GM21723 (cell line): ENCODE data around the gene XK.
"Not testable (repeated sequence)": the region's sequence is repeated elsewhere in the genome, so short reads cannot be mapped to it uniquely, and the experiment has no call there.

Experiments used
- ATAC-seq: cut with Tn5 transposase; IDR thresholded peaks from one replicate; pipeline ENCODE4 v1.9.1; 2021; ENCODE audit warnings: mild to moderate bottlenecking, moderate library complexity; ENCODE audit not compliant: unreplicated experiment

Gene XK

DNA sequence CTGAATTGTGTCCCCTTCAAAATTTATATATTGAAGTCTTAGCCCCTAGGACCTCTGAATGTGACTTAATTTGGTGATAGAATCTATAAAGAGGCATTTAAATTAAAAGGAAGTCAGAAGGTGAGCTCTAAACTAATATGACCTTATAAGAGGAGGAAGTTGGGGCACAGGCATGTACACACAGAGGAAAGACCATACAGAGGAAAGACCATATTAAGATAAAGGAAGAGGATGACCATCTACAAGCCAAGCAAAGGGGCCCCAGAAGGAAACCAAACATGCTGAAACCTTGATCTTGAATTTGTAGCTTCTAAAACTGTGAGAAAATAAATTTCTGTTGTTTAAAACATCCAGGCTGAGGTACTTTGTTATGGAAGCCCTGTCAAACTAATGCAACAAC, 67.3 kb downstream of the XK start:
- ATAC-seq, result no peak

DNA sequence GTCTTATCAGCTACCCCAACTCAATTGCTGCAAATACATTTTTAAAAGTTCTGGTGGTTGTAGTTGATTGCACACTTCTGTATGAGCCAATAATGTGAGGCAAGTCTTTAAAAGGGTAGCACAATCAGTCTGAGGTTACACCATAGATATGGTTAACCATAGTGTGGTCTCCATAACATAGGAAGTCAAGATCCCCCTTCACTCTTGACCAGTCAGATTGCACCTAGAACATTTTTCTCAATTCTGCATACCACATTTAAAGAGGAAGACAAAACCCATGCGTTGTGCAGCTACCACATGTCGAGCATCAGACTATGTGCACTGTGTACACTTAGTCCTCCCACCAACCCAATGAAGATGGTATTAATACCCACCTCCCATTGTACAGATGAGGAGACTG, 67.8 kb downstream of the XK start:
- ATAC-seq, result no peak

DNA sequence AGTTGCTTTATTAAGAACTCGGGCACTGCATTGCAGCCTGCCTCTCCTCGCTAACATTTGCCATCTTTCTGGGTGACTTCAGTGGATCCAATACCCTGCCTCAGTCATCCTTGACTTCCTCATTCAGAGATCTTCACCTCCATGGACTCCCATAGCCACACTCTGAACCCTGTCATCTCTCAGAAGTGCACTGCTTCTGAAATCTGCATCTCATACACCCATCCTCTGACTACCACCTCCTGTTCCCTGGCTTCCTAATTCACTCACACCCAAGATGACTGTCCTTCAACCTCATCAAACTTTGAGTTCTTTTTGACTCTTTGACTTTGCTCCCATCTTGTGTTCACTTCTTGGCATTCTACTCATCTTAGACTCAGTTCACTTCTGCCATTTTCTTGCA, 68.9 kb downstream of the XK start:
- peak; percentile 12 for ATAC-seq

DNA sequence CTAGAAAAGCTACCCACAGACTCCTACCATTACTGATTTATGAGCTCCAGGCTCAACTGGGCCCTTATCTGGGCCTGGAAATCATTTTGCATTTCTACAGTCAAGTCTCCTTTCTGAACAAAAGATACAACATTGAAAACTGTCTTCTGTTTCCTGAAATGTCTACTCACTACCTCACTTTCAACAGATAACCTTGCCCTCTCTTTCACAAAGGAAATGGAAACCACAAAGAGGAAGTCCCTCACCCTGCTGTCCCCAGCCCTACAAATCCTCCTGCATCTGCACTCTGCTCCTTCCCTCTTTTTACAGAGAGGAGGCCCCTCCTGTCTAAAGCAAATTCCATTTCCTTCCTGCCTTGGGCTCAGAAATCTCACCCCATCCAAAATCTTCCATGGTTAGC, 69.4 kb downstream of the XK start:
- ATAC-seq, result peak; percentile 92

- no peak for ATAC-seq
Measured at GRCh38 chrX:37757082-37757481, 71.5 kb downstream of the XK start.

DNA sequence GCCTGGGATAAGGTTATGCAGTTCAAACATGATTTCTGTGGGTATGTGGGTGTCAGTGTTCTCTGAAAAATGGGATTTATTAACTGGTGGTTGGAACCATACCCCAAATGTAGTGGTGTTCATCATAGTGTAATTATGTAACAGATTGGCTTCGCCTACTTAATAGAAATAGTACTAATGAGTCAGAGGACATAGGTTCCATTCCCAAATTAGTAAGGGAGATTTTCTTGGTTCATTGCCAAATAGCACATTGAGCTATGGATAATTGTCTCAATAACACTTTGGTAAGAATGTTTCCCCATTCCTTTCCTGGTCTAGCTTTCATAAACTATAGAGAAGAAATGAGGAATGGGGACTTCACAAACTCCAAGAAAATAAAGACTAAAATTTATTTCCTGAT, 73.8 kb downstream of the XK start:
- ATAC-seq, result no peak

DNA sequence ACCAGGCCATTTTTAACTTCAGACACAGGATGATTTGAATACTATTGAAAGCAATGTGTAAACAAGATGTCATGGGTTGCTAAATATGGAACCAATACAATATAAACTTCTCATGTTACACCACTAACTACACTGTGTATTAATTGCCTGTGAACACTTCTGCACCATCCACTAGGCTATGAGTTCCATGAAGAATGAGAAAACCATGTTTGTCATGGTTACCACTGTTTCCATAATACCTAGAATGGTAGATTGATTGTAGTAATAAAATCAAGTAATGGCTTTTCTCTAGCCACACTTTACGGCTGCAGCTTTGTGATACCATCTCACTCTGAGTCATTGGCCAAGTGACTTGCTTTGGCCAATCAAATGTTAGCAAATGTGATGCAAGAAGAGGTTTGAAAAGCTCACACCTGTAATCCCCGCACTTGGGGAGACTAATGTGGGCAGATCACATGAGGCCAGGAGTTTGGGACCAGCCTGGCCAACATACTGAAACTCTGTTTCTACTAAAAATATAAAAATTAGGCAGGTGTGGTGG, 74.4 kb downstream of the XK start:
- ATAC-seq, result no peak

GRCh38 chrX:37763400-37763799, 77.8 kb downstream of the XK start:
- no peak for ATAC-seq

- ATAC-seq, result no peak
Measured at GRCh38 chrX:37765507-37765906, 79.9 kb downstream of the XK start.

DNA sequence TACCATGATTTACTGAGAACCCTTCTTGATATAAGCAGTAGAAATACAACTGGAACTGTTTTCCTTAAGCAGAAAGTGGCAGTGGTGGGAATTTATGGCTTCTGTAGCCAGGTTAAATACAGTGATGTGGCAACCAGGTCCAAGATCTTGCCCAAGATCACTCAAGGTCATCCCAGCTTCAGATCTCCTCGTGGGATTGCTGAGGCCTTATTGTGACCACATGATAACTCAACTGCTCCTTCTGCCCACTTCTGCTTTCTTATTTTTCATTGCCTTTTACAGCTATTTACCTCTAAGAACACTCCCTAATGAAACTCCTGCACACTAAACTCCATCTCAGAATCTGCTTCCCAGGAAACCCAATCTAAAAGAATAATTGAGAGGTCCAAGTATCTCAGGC, 81.8 kb downstream of the XK start:
- no peak for ATAC-seq

- not testable (repeated sequence) for ATAC-seq
Measured at GRCh38 chrX:37768866-37769265, 83.3 kb downstream of the XK start.

- ATAC-seq, result peak; percentile 66
Measured at GRCh38 chrX:37776283-37776986, 90.8 kb downstream of the XK start.

- ATAC-seq, result peak; percentile 39
Measured at GRCh38 chrX:37776987-37777325, 91.4 kb downstream of the XK start.

- peak; percentile 28 for ATAC-seq
Measured at GRCh38 chrX:37779857-37780256, 94.3 kb downstream of the XK start, which contains the start of gene CYBB. CYBB (plus strand) TSS chrX:37780059; CDS start chrX:37780078, 19 bp downstream.

- no peak for ATAC-seq
Measured at GRCh38 chrX:37781081-37781480, 95.5 kb downstream of the XK start.
